Central memory CD8-positive, alpha-beta T cell (primary cell): ENCODE data around the gene ENDOV.

ENCODE experiments used
- ATAC-seq: fragments of 150-1000 bp; cut with Tn5 transposase; replicated peaks from 2 replicates; pipeline ENCODE4 v1.10.0; 2022; ENCODE audit warnings: mild to moderate bottlenecking, moderate FRiP score, moderate number of reproducible peaks; ENCODE audit not compliant: poor library complexity, severe bottlenecking; ENCODE audit errors: extremely low read depth
- DNase-seq, 2 donors: peaks; one replicate each; pipeline ENCODE4 v3.0.0; 2021; ENCODE audit warnings: low spot score in 2 of 2
- H3K27ac Mint-ChIP-seq: one replicate; pipeline ENCODE4 v1.8.0; 2022; ENCODE audit warnings: low read depth, mild to moderate bottlenecking, moderate library complexity, mixed read lengths
- H3K27me3 Mint-ChIP-seq: one replicate; pipeline ENCODE4 v1.8.0; 2022; ENCODE audit warnings: mixed read lengths
- H3K36me3 Mint-ChIP-seq: one replicate; pipeline ENCODE4 v1.8.0; 2022; ENCODE audit warnings: mild to moderate bottlenecking, moderate library complexity, mixed read lengths; ENCODE audit not compliant: insufficient read depth
- H3K4me1 Mint-ChIP-seq: one replicate; pipeline ENCODE4 v1.8.0; 2022; ENCODE audit warnings: mixed read lengths
- H3K4me3 Mint-ChIP-seq: one replicate; pipeline ENCODE4 v1.8.0; 2022; ENCODE audit warnings: mild to moderate bottlenecking, moderate library complexity, mixed read lengths
- H3K9me3 Mint-ChIP-seq: one replicate; pipeline ENCODE4 v1.8.0; 2022; ENCODE audit warnings: mixed read lengths

The ENDOV gene

GRCh38 chr17:80423536-80424225 is 8.7 kb downstream of the ENDOV start:
- DNase-seq (no peak), ATAC-seq (no peak)
- H3K27me3 Mint-ChIP-seq: no peaks in the 10 kb centered on the region
- no peak overlapping the region for H3K4me3 Mint-ChIP-seq
- H3K27ac Mint-ChIP-seq: no peak overlapping the region
- H3K4me1 Mint-ChIP-seq: peaks cover 11% of the 10 kb centered on the region
- H3K9me3 Mint-ChIP-seq: no peaks in the 10 kb centered on the region
- no peaks in the 10 kb centered on the region for H3K36me3 Mint-ChIP-seq

GRCh38 chr17:80424261-80424660 is 9.3 kb downstream of the ENDOV start:
- ATAC-seq (no peak), DNase-seq (no peak)
- Mint-ChIP-seq H3K27ac (no peak overlapping the region), H3K27me3 (no peaks in the 10 kb centered on the region), H3K9me3 (no peaks in the 10 kb centered on the region), H3K4me3 (no peak overlapping the region), H3K36me3 (no peaks in the 10 kb centered on the region), H3K4me1 (peaks cover 11% of the 10 kb centered on the region)

DNA sequence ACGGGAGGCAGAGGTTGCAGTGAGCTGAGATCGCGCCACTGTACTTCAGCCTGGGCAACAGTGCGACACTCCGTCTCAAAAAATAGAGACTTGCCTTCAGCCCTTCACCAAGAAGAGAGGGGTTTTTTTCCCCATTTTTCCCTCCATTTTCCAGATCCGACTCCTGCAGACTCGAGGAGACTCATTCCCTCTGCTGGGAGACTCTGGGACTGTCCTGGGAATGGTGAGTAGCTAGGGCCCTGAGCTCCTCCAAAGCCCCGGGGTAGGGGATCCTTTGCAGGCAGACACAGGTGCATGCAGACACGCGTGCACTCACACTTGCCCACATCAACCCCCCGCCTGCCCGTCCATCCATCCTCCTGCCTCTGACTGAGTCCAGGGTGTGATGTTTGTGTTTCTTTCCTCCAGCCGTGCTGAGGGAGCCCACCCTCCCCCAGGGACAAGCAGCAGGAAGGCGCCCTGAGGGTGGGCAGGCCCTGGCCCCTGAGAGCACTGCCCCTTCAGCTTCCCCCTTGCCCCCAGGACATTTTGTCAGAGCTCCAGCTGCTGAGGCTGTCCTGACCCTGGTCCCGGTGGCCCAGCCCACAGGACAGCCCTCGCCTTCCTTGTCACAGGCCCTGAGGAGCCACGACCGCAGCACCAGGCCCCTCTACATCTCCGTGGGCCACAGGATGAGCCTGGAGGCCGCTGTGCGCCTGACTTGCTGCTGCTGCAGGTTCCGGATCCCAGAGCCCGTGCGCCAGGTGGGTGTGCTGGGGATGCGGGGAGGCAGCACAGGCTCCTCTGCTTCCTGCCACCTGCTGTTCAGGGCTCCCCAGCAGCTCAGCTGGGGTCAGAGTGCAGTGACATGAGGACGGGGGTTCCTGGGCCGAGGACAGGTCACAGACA is 10.2 kb downstream of the ENDOV start:
- Mint-ChIP-seq H3K4me3 (no peak overlapping the region), H3K27me3 (no peaks in the 10 kb centered on the region), H3K9me3 (no peaks in the 10 kb centered on the region), H3K4me1 (peaks cover 11% of the 10 kb centered on the region), H3K27ac (no peak overlapping the region), H3K36me3 (no peaks in the 10 kb centered on the region)
- DNase-seq (no peak), ATAC-seq (no peak)

GRCh38 chr17:80425835-80426426 is 11.0 kb downstream of the ENDOV start:
- H3K36me3 Mint-ChIP-seq: no peaks in the 10 kb centered on the region
- peak overlapping the region; percentile 35 for H3K27ac Mint-ChIP-seq
- no peak overlapping the region for H3K4me3 Mint-ChIP-seq
- no peak for DNase-seq
- no peaks in the 10 kb centered on the region for H3K27me3 Mint-ChIP-seq
- ATAC-seq: no peak
- no peaks in the 10 kb centered on the region for H3K9me3 Mint-ChIP-seq
- peaks cover 11% of the 10 kb centered on the region for H3K4me1 Mint-ChIP-seq

- Mint-ChIP-seq H3K9me3 (no peaks in the 10 kb centered on the region), H3K27ac (peak overlapping the region; percentile 35), H3K4me3 (no peak overlapping the region), H3K36me3 (no peaks in the 10 kb centered on the region), H3K27me3 (no peaks in the 10 kb centered on the region), H3K4me1 (peaks cover 11% of the 10 kb centered on the region)
- ATAC-seq (peak; percentile 96), DNase-seq (peak; percentile 86 to 92)
These were observed 11.8 kb downstream of the ENDOV start for GRCh38 chr17:80426671-80427326.

GRCh38 chr17:80427366-80428282 is 12.7 kb downstream of the ENDOV start:
- no peak overlapping the region for H3K27ac Mint-ChIP-seq
- no peaks in the 10 kb centered on the region for H3K9me3 Mint-ChIP-seq
- no peak for DNase-seq
- no peaks in the 10 kb centered on the region for H3K27me3 Mint-ChIP-seq
- H3K4me3 Mint-ChIP-seq: no peak overlapping the region
- H3K4me1 Mint-ChIP-seq: peaks cover 11% of the 10 kb centered on the region
- H3K36me3 Mint-ChIP-seq: no peaks in the 10 kb centered on the region
- no peak for ATAC-seq

GRCh38 chr17:80428363-80428762 is 13.4 kb downstream of the ENDOV start:
- H3K27ac Mint-ChIP-seq: no peak overlapping the region
- no peak for DNase-seq
- no peak overlapping the region for H3K4me3 Mint-ChIP-seq
- H3K9me3 Mint-ChIP-seq: no peaks in the 10 kb centered on the region
- H3K27me3 Mint-ChIP-seq: no peaks in the 10 kb centered on the region
- H3K36me3 Mint-ChIP-seq: no peaks in the 10 kb centered on the region
- no peak for ATAC-seq
- H3K4me1 Mint-ChIP-seq: peaks cover 11% of the 10 kb centered on the region

GRCh38 chr17:80428796-80429195 is 13.8 kb downstream of the ENDOV start:
- no peaks in the 10 kb centered on the region for H3K27me3 Mint-ChIP-seq
- peaks cover 10% of the 10 kb centered on the region for H3K4me1 Mint-ChIP-seq
- ATAC-seq: no peak
- no peaks in the 10 kb centered on the region for H3K9me3 Mint-ChIP-seq
- H3K27ac Mint-ChIP-seq: no peak overlapping the region
- DNase-seq: no peak
- H3K36me3 Mint-ChIP-seq: no peaks in the 10 kb centered on the region
- H3K4me3 Mint-ChIP-seq: no peak overlapping the region

DNA sequence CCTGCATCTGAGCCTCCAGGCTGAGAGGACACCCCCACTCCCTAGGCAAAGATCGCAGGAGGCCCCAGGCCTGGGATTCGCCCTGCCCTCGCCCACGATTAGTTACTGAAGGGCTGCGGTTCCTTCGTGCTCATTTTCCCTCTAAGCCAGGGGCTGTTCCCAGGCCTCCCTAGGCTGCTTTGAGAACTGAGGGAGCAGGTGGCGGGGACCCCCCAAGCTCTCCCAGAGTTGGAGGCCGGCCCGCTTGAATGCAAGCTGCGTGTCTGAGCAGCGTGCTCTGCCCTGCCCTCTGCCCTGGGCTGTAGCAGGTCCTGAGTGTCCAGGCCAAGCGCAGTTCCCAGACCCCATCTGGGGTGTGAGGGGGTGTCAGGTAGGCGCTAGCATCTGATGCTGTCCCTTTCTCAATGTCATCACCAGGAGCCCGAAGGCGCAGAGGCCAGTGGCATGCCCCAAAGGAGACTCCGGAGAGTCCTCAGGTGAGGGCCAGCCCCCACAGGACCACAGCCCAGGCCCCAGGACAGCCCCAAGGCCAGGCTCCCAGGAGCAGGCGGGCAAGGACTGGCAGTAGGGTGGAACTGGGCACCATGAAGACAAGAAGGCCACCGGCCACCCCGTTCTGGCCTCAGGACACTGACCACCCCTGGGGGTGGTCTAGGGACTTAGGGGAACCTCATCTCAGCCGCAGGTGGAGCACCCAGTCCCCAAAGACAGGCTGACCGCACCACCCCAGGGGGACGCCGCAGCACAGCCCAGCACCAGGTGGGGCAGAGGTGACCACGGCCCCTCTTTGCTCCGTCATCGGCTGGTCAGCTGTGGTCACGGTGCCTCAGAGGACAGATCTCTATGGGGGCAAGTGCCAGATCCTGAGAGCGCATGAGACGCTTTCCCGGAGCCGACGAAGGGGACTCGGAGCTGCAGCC is 14.6 kb downstream of the ENDOV start:
- ATAC-seq (no peak), DNase-seq (no peak)
- no peaks in the 10 kb centered on the region for H3K27me3 Mint-ChIP-seq
- H3K36me3 Mint-ChIP-seq: no peaks in the 10 kb centered on the region
- no peak overlapping the region for H3K4me3 Mint-ChIP-seq
- no peaks in the 10 kb centered on the region for H3K9me3 Mint-ChIP-seq
- no peak overlapping the region for H3K27ac Mint-ChIP-seq
- H3K4me1 Mint-ChIP-seq: peaks cover 5% of the 10 kb centered on the region

DNA sequence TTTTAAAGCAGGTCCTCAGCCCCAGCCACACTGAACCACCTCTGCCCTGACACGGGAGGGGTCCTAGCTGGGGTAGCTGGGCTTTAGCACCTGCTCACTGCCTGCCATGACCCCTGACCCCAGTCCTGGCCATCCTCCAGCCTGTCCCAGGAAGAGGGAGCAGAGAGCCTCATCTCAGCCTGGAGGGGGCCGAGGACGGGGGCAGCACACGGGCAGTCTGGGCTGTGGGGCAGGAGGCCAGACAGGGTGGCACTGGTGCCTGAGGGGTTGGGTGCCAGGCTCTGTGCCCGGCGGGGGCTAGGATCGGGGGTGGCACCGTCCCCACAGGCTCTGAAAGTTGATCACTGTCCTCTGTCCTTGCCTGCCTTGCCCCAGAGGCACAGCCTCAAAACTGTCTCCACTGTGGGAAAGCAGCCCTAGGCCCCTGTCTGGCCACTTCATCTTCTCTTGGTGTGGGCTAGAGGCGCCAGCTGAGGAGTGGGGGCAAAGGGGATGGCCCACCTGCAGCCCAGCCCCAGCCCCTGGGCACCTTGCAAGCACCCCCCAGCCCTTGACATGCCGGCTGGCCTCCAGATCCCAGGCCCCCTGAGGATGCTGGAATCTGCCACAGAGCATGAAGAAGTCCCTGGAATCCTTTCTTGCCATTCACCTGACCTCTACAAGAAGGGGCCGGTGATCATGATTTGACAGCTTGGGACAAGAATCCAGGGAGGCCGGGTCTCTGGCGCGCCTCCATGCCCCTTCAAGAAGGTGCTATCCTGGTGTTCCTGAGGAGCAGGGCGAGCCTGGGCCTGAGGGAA is 15.7 kb downstream of the ENDOV start:
- H3K4me3 Mint-ChIP-seq: no peak overlapping the region
- peaks cover 5% of the 10 kb centered on the region for H3K4me1 Mint-ChIP-seq
- no peaks in the 10 kb centered on the region for H3K36me3 Mint-ChIP-seq
- ATAC-seq: no peak
- H3K9me3 Mint-ChIP-seq: no peaks in the 10 kb centered on the region
- H3K27ac Mint-ChIP-seq: no peak overlapping the region
- no peak for DNase-seq
- no peaks in the 10 kb centered on the region for H3K27me3 Mint-ChIP-seq
